NCI-H1694 treated with DMSO at 0.1 percent for 48 hours (cell line): ENCODE measurements around the gene PINLYP.
"Not testable (repeated sequence)": the region's sequence is repeated elsewhere in the genome, so short reads cannot be mapped to it uniquely, and the experiment has no call there.

Experiments used
- DNase-seq: peaks from one replicate; lab custom pipeline; 2025; lab: John Stamatoyannopoulos, UW

The PINLYP gene

GRCh38 chr19:43575156-43575950, at the start of gene PINLYP, which contains the start of gene XRCC1:
TSS of gene PINLYP (plus strand) at chr19:43575801. CDS start at chr19:43577192, 1,391 bp downstream.
TSS of gene XRCC1 (minus strand) at chr19:43575527. CDS start at chr19:43575458, 69 bp downstream.
- DNase-seq = peak; percentile 96

- no peak for DNase-seq
Measured at GRCh38 chr19:43525836-43526771, 49.5 kb upstream of the PINLYP start.

- DNase-seq = peak; percentile 39
Measured at GRCh38 chr19:43526884-43527859, 48.4 kb upstream of the PINLYP start, which contains the start of gene ETHE1. TSS of gene ETHE1 (minus strand) at chr19:43527201. CDS start at chr19:43527177, 24 bp downstream.

GRCh38 chr19:43527860-43528622, 47.6 kb upstream of the PINLYP start:
- DNase-seq = no peak

- no peak for DNase-seq
Measured at GRCh38 chr19:43532571-43532961, 43.0 kb upstream of the PINLYP start.

- peak; percentile 94 for DNase-seq
Measured at GRCh38 chr19:43532962-43533545, 42.5 kb upstream of the PINLYP start, which contains the start of gene ZNF575. TSS of gene ZNF575 (plus strand) at chr19:43533188. CDS start at chr19:43534423, 1,235 bp downstream.

GRCh38 chr19:43533546-43534304, 41.9 kb upstream of the PINLYP start:
- peak; percentile 85 for DNase-seq

- DNase-seq = no peak
Measured at GRCh38 chr19:43534305-43534815, 41.2 kb upstream of the PINLYP start.

- peak; percentile 9 for DNase-seq
Measured at GRCh38 chr19:43534816-43535761, 40.5 kb upstream of the PINLYP start.

GRCh38 chr19:43538922-43539321, 36.7 kb upstream of the PINLYP start:
- DNase-seq = no peak

GRCh38 chr19:43540381-43540780, 35.2 kb upstream of the PINLYP start:
- DNase-seq = no peak

- DNase-seq = no peak
Measured at GRCh38 chr19:43541920-43542650, 33.5 kb upstream of the PINLYP start.

- DNase-seq = no peak
Measured at GRCh38 chr19:43544077-43544476, 31.5 kb upstream of the PINLYP start.

GRCh38 chr19:43545276-43545675, 30.3 kb upstream of the PINLYP start:
- no peak for DNase-seq

- DNase-seq = no peak
Measured at GRCh38 chr19:43545981-43546380, 29.6 kb upstream of the PINLYP start.

GRCh38 chr19:43546581-43546980, 29.0 kb upstream of the PINLYP start:
- no peak for DNase-seq

GRCh38 chr19:43547926-43548325, 27.7 kb upstream of the PINLYP start:
- DNase-seq = not testable (repeated sequence)
